ENCODE data around the gene SLC51B. TPM values are rescaled to one million over a fixed set of nuclear protein-coding genes. Genes with fewer than 3 reads are reported as not detected.

SLC51B gene
- total RNA-seq, 1 experiment from 2014 or later: not detected

DNA sequence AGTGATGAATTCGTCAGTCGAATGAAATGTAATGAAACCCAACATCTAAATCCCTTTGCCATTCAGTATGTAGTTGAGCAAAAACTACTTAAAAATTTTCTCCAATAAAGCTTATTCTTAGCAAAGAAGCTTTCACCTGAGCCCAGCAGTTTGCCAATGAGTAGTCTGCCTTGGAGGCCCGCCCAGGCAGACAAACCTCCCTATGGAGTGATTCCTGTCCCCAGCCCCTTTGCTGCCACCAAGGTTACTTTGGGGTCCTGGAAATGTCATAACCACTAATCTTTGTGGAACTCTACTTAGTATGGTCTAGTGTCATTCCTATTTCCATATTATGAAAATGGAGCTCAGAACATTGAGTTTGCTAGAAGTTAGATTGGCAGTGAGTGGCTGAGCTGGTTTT lies 57.7 kb downstream of the SLC51B start:
- RAD21 ChIA-PET (ENCODE audit: low non-redundant PET in 1 of 2, low total read pairs in 2 of 2, uncharacterized antibody in 2 of 2, unreplicated experiment in 2 of 2): interaction anchor here in 1 of 2 experiments (0.6 kb wide), 1 partner anchor 333 kb away, joined by 3 read pairs; no protein-coding TSS in a partner anchor
- Histone ChIP-seq H3K9ac (ENCODE audit: low read length) (no peak overlapping the region), H3K36me3 (ENCODE audit: control insufficient read depth in 1 of 2, insufficient read depth in 2 of 2, low read length in 2 of 2) (peaks cover 6 to 9% of the 10 kb centered on the region in 2 experiments), H3K4me2 (ENCODE audit: low read length) (no peak overlapping the region), H3K27ac (ENCODE audit: low read depth, low read length) (no peak overlapping the region), H3K4me1 (ENCODE audit: control insufficient read depth in 1 of 2, insufficient read depth in 2 of 2, low read length in 2 of 2) (no peaks in the 10 kb centered on the region), H3K27me3 (ENCODE audit: insufficient read depth, low read length) (no peaks in the 10 kb centered on the region), H3K9me2 (ENCODE audit: insufficient read depth) (no peaks in the 10 kb centered on the region), H2AFZ (ENCODE audit: low read depth, low read length, poor library complexity, severe bottlenecking) (no peak overlapping the region), H3K9me3 (ENCODE audit: control insufficient read depth in 1 of 2, insufficient read depth in 1 of 2, low read depth in 1 of 2, low read length in 2 of 2) (no peaks in the 10 kb centered on the region), H3K79me2 (ENCODE audit: insufficient read depth, low read length) (no peaks in the 10 kb centered on the region), H3K4me3 (replicated peaks in 1 of 2; ENCODE audit: low read depth in 1 of 2, low read length in 2 of 2) (no peak overlapping the region), H4K20me1 (ENCODE audit: insufficient read depth) (no peaks in the 10 kb centered on the region)
- TF ChIP-seq TCF7L2 (IDR thresholded peaks at IDR 0.05; ENCODE audit: borderline replicate concordance, extremely low read depth, insufficient read depth, insufficient read length) (no peak), JUND (IDR thresholded peaks at IDR 0.05) (no peak), EZH2 (IDR thresholded peaks at IDR 0.05) (no peak), ZNF274 (IDR thresholded peaks at IDR 0.05; ENCODE audit: low read depth, low read length) (no peak), SP1 (IDR thresholded peaks at IDR 0.05; ENCODE audit: low read depth) (no peak), MAX (IDR thresholded peaks at IDR 0.05) (no peak)
- ATAC-seq: no peak
- BruUV-seq (replicated peaks): no TSS peak
- DNase-seq (ENCODE audit: low read depth, low spot score): no peak
- POLR2A ChIA-PET: no interaction called here
- CTCF ChIA-PET: interaction anchor here (0.6 to 3.7 kb wide), 3 partner anchors 19 to 47 kb away, joined by 3 to 52 read pairs (median 3); no protein-coding TSS in a partner anchor
- intact Hi-C loops (cut with micrococcal nuclease): no loop called here

Other genes with a start within 250 kb of the SLC51B start
- 34.9 TPM for gene PIF1, start 219.7 kb upstream of the SLC51B start, total RNA-seq (2021; ENCODE audit: unreplicated experiment)
- gene PLEKHO2, start 203.5 kb upstream of the SLC51B start, total RNA-seq (2021; ENCODE audit: unreplicated experiment): 8.0 TPM
- 8.1 TPM for gene ANKDD1A, start 133.5 kb upstream of the SLC51B start, total RNA-seq (2021; ENCODE audit: unreplicated experiment)
- gene SPG21, start 55.5 kb upstream of the SLC51B start, total RNA-seq (2021; ENCODE audit: unreplicated experiment): 72.7 TPM
- gene MTFMT, start 15.7 kb upstream of the SLC51B start, total RNA-seq (2021; ENCODE audit: unreplicated experiment): 30.4 TPM
- gene RASL12, start 22.6 kb downstream of the SLC51B start, total RNA-seq (2021; ENCODE audit: unreplicated experiment): 0.25 TPM
- not detected for gene KBTBD13, start 31.4 kb downstream of the SLC51B start, total RNA-seq (2021; ENCODE audit: unreplicated experiment)
- 4.0 TPM for gene UBAP1L, start 69.8 kb downstream of the SLC51B start, total RNA-seq (2021; ENCODE audit: unreplicated experiment)
- 31.6 TPM for gene PDCD7, start 88.4 kb downstream of the SLC51B start, total RNA-seq (2021; ENCODE audit: unreplicated experiment)
- 64.1 TPM for gene CLPX, start 140.0 kb downstream of the SLC51B start, total RNA-seq (2021; ENCODE audit: unreplicated experiment)
- not detected for gene CILP, start 166.1 kb downstream of the SLC51B start, total RNA-seq (2021; ENCODE audit: unreplicated experiment)
- 9.7 TPM for gene PARP16, start 241.5 kb downstream of the SLC51B start, total RNA-seq (2021; ENCODE audit: unreplicated experiment)

Measured in HCT116 (cell line).